Spleen (tissue), 11 donors: ENCODE results near the gene MSI2. TPM values are rescaled to one million over a fixed set of nuclear protein-coding genes. Genes with fewer than 3 reads are reported as not detected.

Source experiments
- DNase-seq: peaks from one replicate; pipeline ENCODE4 v3.0.0-alpha.2; 2020
- H3K27ac ChIP-seq, 8 donors: fragments of 200-600 bp; sonication (generic) in 7 of 8; 1 replicate in 4 of 8; 2 replicates in 4 of 8; pipeline versions ENCODE4 v1.5.0 to v1.8.0; 2016 to 2021; ENCODE audit warnings: inconsistent platforms in 4 of 8, mild to moderate bottlenecking in 4 of 8, moderate library complexity in 1 of 8
- H3K27me3 ChIP-seq, 7 donors: fragments of 200-600 bp; sonication (generic) in 6 of 7; replicated peaks in 1 of 7; 1 replicate in 4 of 7; 2 replicates in 3 of 7; pipeline versions ENCODE4 v1.5.0 to v1.8.0; 2016 to 2021; ENCODE audit warnings: inconsistent platforms in 3 of 7, mild to moderate bottlenecking in 1 of 7
- H3K36me3 ChIP-seq, 6 donors: fragments of 200-600 bp; sonication (generic) in 5 of 6; 1 replicate in 4 of 6; 2 replicates in 2 of 6; pipeline versions ENCODE4 v1.5.0 to v1.8.0; 2016 to 2021; ENCODE audit warnings: inconsistent platforms in 2 of 6
- H3K4me1 ChIP-seq, 6 donors: fragments of 200-600 bp; sonication (generic) in 5 of 6; 1 replicate in 3 of 6; 2 replicates in 3 of 6; pipeline versions ENCODE4 v1.5.0 to v1.8.0; 2016 to 2021; ENCODE audit warnings: inconsistent platforms in 3 of 6
- H3K4me3 ChIP-seq, 8 donors: fragments of 200-600 bp; sonication (generic) in 7 of 8; 1 replicate in 4 of 8; 2 replicates in 4 of 8; pipeline versions ENCODE4 v1.5.0 to v1.8.0; 2016 to 2021; ENCODE audit warnings: inconsistent platforms in 4 of 8, mild to moderate bottlenecking in 4 of 8, moderate library complexity in 2 of 8
- H3K9me3 ChIP-seq, 8 donors: fragments of 200-600 bp; sonication (generic) in 7 of 8; 1 replicate in 4 of 8; 2 replicates in 4 of 8; pipeline versions ENCODE4 v1.5.0 to v1.8.0; 2016 to 2021; ENCODE audit warnings: inconsistent platforms in 4 of 8
- CTCF ChIP-seq, 11 experiments: fragments of 200-600 bp in 7 of 11; fragments of 450-650 bp in 4 of 11; sonication (generic) in 4 of 11; IDR thresholded peaks in 8 of 11; conservative IDR thresholded peaks in 3 of 11; 1 replicate in 7 of 11; 2 replicates in 4 of 11; pipeline versions ENCODE4 v1.4.0 to v1.8.0; 2016 to 2021; ENCODE audit warnings: antibody characterized with exemption in 11 of 11, inconsistent platforms in 4 of 11, mild to moderate bottlenecking in 1 of 11
- POLR2A ChIP-seq, 3 donors: fragments of 450-650 bp; IDR thresholded peaks; one replicate each; pipeline ENCODE4 v1.5.1; 2017; ENCODE audit warnings: antibody characterized with exemption in 3 of 3, mild to moderate bottlenecking in 1 of 3
- POLR2AphosphoS5 ChIP-seq, 3 donors: sonication (generic); formaldehyde crosslinking; IDR thresholded peaks; one replicate each; pipeline ENCODE4 v1.5.1; 2017; ENCODE audit warnings: antibody characterized with exemption in 3 of 3
- WGBS, 5 donors: extraction: QIAGEN DNeasy Blood & Tissue Kit in 3 of 5; methylation state at CpG; one replicate each; pipeline versions ENCODE4 v1.1.5 to v1.1.7; 2013 to 2018; 5-methylcytosine and 5-hydroxymethylcytosine counted together
- intact Hi-C: fragments of 100-400 bp; cut with DNase I; formaldehyde crosslinking; loops from one replicate; pipeline ENCODE4 v1.15.0; 2023; ENCODE audit warnings: low total_unique reads
- polyA plus RNA-seq, 3 donors: library from polyadenylated mRNA; stranded (reverse); fragments of 200-250 nt; gene quantifications; one replicate each; pipeline ENCODE4 v1.2.1, GENCODE V29; 2013
- total RNA-seq, 7 donors: library from RNA; depleted of rRNA in 3 of 7; stranded (reverse); fragments of >200 nt in 3 of 7; fragmentation: NEBNext Ultra II Directional in 4 of 7; extraction: Animal tissue kit (Norgen Biotek cat#: 25700) in 4 of 7; gene quantifications; one replicate each; pipeline versions ENCODE4 v1.1.0 to v1.2.1, GENCODE V29; 2016 to 2021
- donor health status: healthy with polysubstance abuse.
- donor health status: DM: no; HTN: no; CAD: no; lungs with moderate emphysema.
- donor health status: DM: no; HTN: no; CAD: no.
- donor health status: Bipolar disorder and iron deficiency.
- donor health status: healthy.
- donor health status: DM: no; HTN: no; CAD: no.
- donor health status: DM: yes; HTN: yes; CAD: no.

MSI2 gene
- total and polyA plus RNA-seq, 10 donors, result 9.8 to 131 (median 64.7) TPM

- Histone ChIP-seq H3K4me1 (peaks cover 0 to 33% (median 18%) of the 10 kb centered on the region in 6 donors), H3K27me3 (no peaks in the 10 kb centered on the region), H3K36me3 (peaks cover 0 to 19% (median 0%) of the 10 kb centered on the region in 6 donors), H3K4me3 (no peak overlapping the region), H3K9me3 (no peaks in the 10 kb centered on the region), H3K27ac (no peak overlapping the region)
- intact Hi-C loops, result no loop called here
- no peak for DNase-seq
- whole genome bisulfite sequencing, 5 donors, result 92 to 96% (median 92%) methylated on average over 7 of the region's 7 CpGs
- TF ChIP-seq POLR2AphosphoS5 (IDR thresholded peaks at IDR 0.05) (no peak), CTCF (IDR thresholded peaks at IDR 0.05 in 8 of 11, conservative IDR thresholded peaks at IDR 0.05 in 3 of 11) (no peak), POLR2A (IDR thresholded peaks at IDR 0.05) (no peak)
Measured at GRCh38 chr17:57562184-57562698, 305.9 kb downstream of the MSI2 start.

- H3K4me1 ChIP-seq, result peaks cover 0 to 19% (median 8%) of the 10 kb centered on the region in 6 donors
- no peak overlapping the region for H3K27ac ChIP-seq
- no peaks in the 10 kb centered on the region for H3K27me3 ChIP-seq
- TF ChIP-seq CTCF (IDR thresholded peaks at IDR 0.05 in 8 of 11, conservative IDR thresholded peaks at IDR 0.05 in 3 of 11), result no peak
- intact Hi-C loops, result no loop called here
- H3K36me3 ChIP-seq, result peaks cover 0 to 19% (median 0%) of the 10 kb centered on the region in 6 donors
- WGBS, 5 donors, result 90 to 98% (median 92%) methylated on average over 8 of the region's 8 CpGs
- H3K9me3 ChIP-seq, result no peaks in the 10 kb centered on the region
- no peak for DNase-seq
- H3K4me3 ChIP-seq, result no peak overlapping the region
Measured at GRCh38 chr17:57563958-57564357, 307.6 kb downstream of the MSI2 start.

- H3K27me3 ChIP-seq, result no peaks in the 10 kb centered on the region
- H3K4me1 ChIP-seq, result peaks cover 0 to 14% (median 3%) of the 10 kb centered on the region in 6 donors
- H3K9me3 ChIP-seq, result no peaks in the 10 kb centered on the region
- peaks cover 0 to 19% (median 0%) of the 10 kb centered on the region in 6 donors for H3K36me3 ChIP-seq
- H3K4me3 ChIP-seq, result no peak overlapping the region
- intact Hi-C loops, result no loop called here
- DNase-seq, result no peak
- no peak for TF ChIP-seq CTCF (IDR thresholded peaks at IDR 0.05 in 8 of 11, conservative IDR thresholded peaks at IDR 0.05 in 3 of 11)
- no peak for TF ChIP-seq POLR2AphosphoS5 (IDR thresholded peaks at IDR 0.05)
- TF ChIP-seq POLR2A (IDR thresholded peaks at IDR 0.05), result no peak
- H3K27ac ChIP-seq, result no peak overlapping the region
- WGBS, 5 donors, result 94 to 98% (median 97%) methylated on average over 6 of the region's 6 CpGs
Measured at GRCh38 chr17:57565176-57565575, 308.9 kb downstream of the MSI2 start.

- H3K9me3 ChIP-seq, result no peaks in the 10 kb centered on the region
- H3K27me3 ChIP-seq, result no peaks in the 10 kb centered on the region
- TF ChIP-seq POLR2AphosphoS5 (IDR thresholded peaks at IDR 0.05), result no peak
- H3K4me3 ChIP-seq, result no peak overlapping the region
- intact Hi-C loops, result no loop called here
- peaks cover 0 to 19% (median 0%) of the 10 kb centered on the region in 6 donors for H3K36me3 ChIP-seq
- H3K27ac ChIP-seq, result no peak overlapping the region
- no peak for DNase-seq
- 92 to 97% (median 96%) methylated on average over 9 of the region's 9 CpGs for WGBS, 5 donors
- no peaks in the 10 kb centered on the region for H3K4me1 ChIP-seq
Measured at GRCh38 chr17:57566721-57567120, 310.4 kb downstream of the MSI2 start.

GRCh38 chr17:57567251-57567650 is 310.9 kb downstream of the MSI2 start:
- no peaks in the 10 kb centered on the region for H3K9me3 ChIP-seq
- H3K4me1 ChIP-seq, result no peaks in the 10 kb centered on the region
- 93 to 100% (median 98%) methylated on average over 5 to 9 of the region's 9 CpGs for WGBS, 5 donors
- H3K27me3 ChIP-seq, result no peaks in the 10 kb centered on the region
- TF ChIP-seq POLR2AphosphoS5 (IDR thresholded peaks at IDR 0.05) (no peak), POLR2A (IDR thresholded peaks at IDR 0.05) (no peak), CTCF (IDR thresholded peaks at IDR 0.05 in 8 of 11, conservative IDR thresholded peaks at IDR 0.05 in 3 of 11) (no peak)
- no peak overlapping the region for H3K27ac ChIP-seq
- no peak overlapping the region for H3K4me3 ChIP-seq
- intact Hi-C loops, result no loop called here
- peaks cover 0 to 19% (median 0%) of the 10 kb centered on the region in 6 donors for H3K36me3 ChIP-seq
- DNase-seq, result no peak
